ENCODE measurements around the gene CPLANE1. TPM values are rescaled to one million over a fixed set of nuclear protein-coding genes. Genes with fewer than 3 reads are reported as not detected.

CPLANE1 gene
- total and polyA plus RNA-seq, 8 donors = 3.5 to 11.0 (median 7.3) TPM

- intact Hi-C loops (cut with DNase I) = no loop called here
- Histone ChIP-seq H3K27ac (no peak overlapping the region), H3K27me3 (no peaks in the 10 kb centered on the region), H3K4me1 (no peaks in the 10 kb centered on the region), H3K36me3 (peaks cover 0 to 10% (median 0%) of the 10 kb centered on the region in 3 donors), H3K4me3 (no peak overlapping the region), H3K9me3 (no peaks in the 10 kb centered on the region)
- TF ChIP-seq CTCF (IDR thresholded peaks at IDR 0.05) = no peak
- no peak for FAIRE-seq
- DNase-seq = no peak
- WGBS, 2 donors = 80 to 91% methylated on average over 4 of the region's 4 CpGs
- no peak for ATAC-seq
Measured at GRCh38 chr5:37184748-37185364, 64.3 kb downstream of the CPLANE1 start.

GRCh38 chr5:37182667-37183066 lies 66.5 kb downstream of the CPLANE1 start:
- no peaks in the 10 kb centered on the region for H3K4me1 ChIP-seq
- FAIRE-seq (no peak), ATAC-seq (no peak), DNase-seq (no peak)
- intact Hi-C loops (cut with DNase I) = no loop called here
- H3K27ac ChIP-seq = no peak overlapping the region
- WGBS, 2 donors = 56 to 70% methylated on average over 1 of the region's 1 CpG
- H3K9me3 ChIP-seq = no peaks in the 10 kb centered on the region
- H3K27me3 ChIP-seq = no peaks in the 10 kb centered on the region
- no peak for TF ChIP-seq CTCF (IDR thresholded peaks at IDR 0.05)
- H3K36me3 ChIP-seq = peaks cover 0 to 22% (median 0%) of the 10 kb centered on the region in 3 donors
- H3K4me3 ChIP-seq = no peak overlapping the region

- Histone ChIP-seq H3K27ac (no peak overlapping the region), H3K4me3 (no peak overlapping the region), H3K4me1 (no peaks in the 10 kb centered on the region), H3K9me3 (no peaks in the 10 kb centered on the region), H3K36me3 (peaks cover 0 to 64% (median 4%) of the 10 kb centered on the region in 3 donors), H3K27me3 (no peaks in the 10 kb centered on the region)
- no peak for ATAC-seq
- no peak for DNase-seq
- intact Hi-C loops (cut with DNase I) = no loop called here
- TF ChIP-seq CTCF (IDR thresholded peaks at IDR 0.05) = no peak
- 84 to 92% methylated on average over 3 of the region's 3 CpGs for WGBS, 2 donors
- no peak for FAIRE-seq
Measured at GRCh38 chr5:37174928-37175327, 74.2 kb downstream of the CPLANE1 start.

GRCh38 chr5:37172957-37173356 lies 76.2 kb downstream of the CPLANE1 start:
- Histone ChIP-seq H3K4me3 (no peak overlapping the region), H3K36me3 (peaks cover 0 to 65% (median 10%) of the 10 kb centered on the region in 3 donors), H3K9me3 (no peaks in the 10 kb centered on the region), H3K27me3 (no peaks in the 10 kb centered on the region), H3K27ac (no peak overlapping the region), H3K4me1 (no peaks in the 10 kb centered on the region)
- ATAC-seq = no peak
- no peak for DNase-seq
- TF ChIP-seq CTCF (IDR thresholded peaks at IDR 0.05) = no peak
- intact Hi-C loops (cut with DNase I) = no loop called here
- WGBS, 2 donors = 95 to 97% methylated on average over 2 of the region's 2 CpGs
- no peak for FAIRE-seq

GRCh38 chr5:37170856-37171255 lies 78.3 kb downstream of the CPLANE1 start:
- Histone ChIP-seq H3K27ac (no peak overlapping the region), H3K27me3 (no peaks in the 10 kb centered on the region), H3K9me3 (no peaks in the 10 kb centered on the region), H3K4me3 (no peak overlapping the region), H3K36me3 (peaks cover 0 to 58% (median 10%) of the 10 kb centered on the region in 3 donors), H3K4me1 (peaks cover 0 to 6% (median 5%) of the 10 kb centered on the region in 3 donors)
- TF ChIP-seq CTCF (IDR thresholded peaks at IDR 0.05) = no peak
- no peak for DNase-seq
- ATAC-seq = no peak
- intact Hi-C loops (cut with DNase I) = no loop called here
- 93 to 94% methylated on average over 6 of the region's 6 CpGs for WGBS, 2 donors
- no peak for FAIRE-seq
